Fibroblast of peridontal ligament (primary cell): ENCODE results near the gene OR4D6.
"Not testable (repeated sequence)": the region's sequence is repeated elsewhere in the genome, so short reads cannot be mapped to it uniquely, and the experiment has no call there.

Experiments used
- DNase-seq: peaks from one replicate; pipeline ENCODE4 v3.0.0-alpha.2; 2010; ENCODE audit errors: extremely low read depth

Gene OR4D6

GRCh38 chr11:59456661-59457060 lies at the start of gene OR4D6:
Gene OR4D6, plus strand, starts transcription at chr11:59456961. Its CDS starts 0 bp downstream, at chr11:59456961.
- no peak for DNase-seq

GRCh38 chr11:59413646-59414045 lies 43.1 kb upstream of the OR4D6 start:
- DNase-seq: no peak

- no peak for DNase-seq
These were observed 41.6 kb upstream of the OR4D6 start for GRCh38 chr11:59415111-59415510.

GRCh38 chr11:59416613-59417012 lies 40.1 kb upstream of the OR4D6 start:
- no peak for DNase-seq

- DNase-seq: no peak
These were observed 39.7 kb upstream of the OR4D6 start for GRCh38 chr11:59417023-59417422.

GRCh38 chr11:59418156-59418555 lies 38.6 kb upstream of the OR4D6 start:
- no peak for DNase-seq

GRCh38 chr11:59423835-59424234 lies 32.9 kb upstream of the OR4D6 start:
- no peak for DNase-seq

- no peak for DNase-seq
These were observed 31.6 kb upstream of the OR4D6 start for GRCh38 chr11:59425131-59425530.

GRCh38 chr11:59426361-59427067 lies 30.2 kb upstream of the OR4D6 start, which contains the start of gene OR5A2:
Gene OR5A2, minus strand, starts transcription at chr11:59426413. Its CDS starts 3,460 bp downstream, at chr11:59422953.
- DNase-seq: no peak

- DNase-seq: no peak
These were observed 29.7 kb upstream of the OR4D6 start for GRCh38 chr11:59427068-59427382.

- DNase-seq: peak; percentile 58
These were observed 26.7 kb upstream of the OR4D6 start for GRCh38 chr11:59429924-59430516.

- DNase-seq: no peak
These were observed 20.6 kb upstream of the OR4D6 start, which contains the start of gene OR5A1 for GRCh38 chr11:59436169-59436568. Gene OR5A1, plus strand, starts transcription at chr11:59436469. Its CDS starts 6,700 bp downstream, at chr11:59443169.

- DNase-seq: no peak
These were observed 19.0 kb upstream of the OR4D6 start for GRCh38 chr11:59437770-59438169.

- DNase-seq: not testable (repeated sequence)
These were observed 11.1 kb upstream of the OR4D6 start for GRCh38 chr11:59445624-59446023.

- no peak for DNase-seq
These were observed 8.3 kb upstream of the OR4D6 start for GRCh38 chr11:59448484-59448883.

GRCh38 chr11:59459916-59460315 lies 3.2 kb downstream of the OR4D6 start:
- no peak for DNase-seq

- DNase-seq: no peak
These were observed 6.5 kb downstream of the OR4D6 start for GRCh38 chr11:59463190-59463641.

- no peak for DNase-seq
These were observed 16.3 kb downstream of the OR4D6 start, which contains the start of gene OR4D10 for GRCh38 chr11:59473015-59473414. Gene OR4D10, plus strand, starts transcription at chr11:59473315. Its CDS starts 4,115 bp downstream, at chr11:59477430.

- no peak for DNase-seq
These were observed 18.4 kb downstream of the OR4D6 start for GRCh38 chr11:59475176-59475575.

GRCh38 chr11:59479906-59480305 lies 23.1 kb downstream of the OR4D6 start:
- DNase-seq: no peak

- no peak for DNase-seq
These were observed 23.6 kb downstream of the OR4D6 start for GRCh38 chr11:59480359-59480758.

GRCh38 chr11:59501931-59502330 lies 45.2 kb downstream of the OR4D6 start:
- no peak for DNase-seq

- DNase-seq: no peak
These were observed 46.5 kb downstream of the OR4D6 start, which contains the start of gene OR4D11 for GRCh38 chr11:59503276-59503675. Gene OR4D11, plus strand, starts transcription at chr11:59503576. Its CDS starts 0 bp downstream, at chr11:59503576.
